GM23248 (cell line): ENCODE data around the gene VGLL3.

Experiments used
- EZH2 ChIP-seq: fragments of 200-600 bp; sonication (generic); IDR thresholded peaks from 2 replicates; pipeline ENCODE4 v1.6.1; 2018; ENCODE audit warnings: antibody characterized with exemption, mild to moderate bottlenecking; ENCODE audit not compliant: insufficient read depth, poor library complexity, severe bottlenecking
- EZH2phosphoT487 ChIP-seq: fragments of 200-600 bp; sonication (generic); IDR thresholded peaks from 2 replicates; pipeline ENCODE4 v1.6.1; 2018; ENCODE audit warnings: antibody characterized with exemption, moderate library complexity, mild to moderate bottlenecking, low read depth; ENCODE audit not compliant: insufficient read depth

- no peak for TF ChIP-seq EZH2
- no peak for TF ChIP-seq EZH2phosphoT487
Observed at GRCh38 chr3:86949850-86950249, 41.1 kb downstream of the VGLL3 start.
